ENCODE data around the gene CIRBP.

DNA sequence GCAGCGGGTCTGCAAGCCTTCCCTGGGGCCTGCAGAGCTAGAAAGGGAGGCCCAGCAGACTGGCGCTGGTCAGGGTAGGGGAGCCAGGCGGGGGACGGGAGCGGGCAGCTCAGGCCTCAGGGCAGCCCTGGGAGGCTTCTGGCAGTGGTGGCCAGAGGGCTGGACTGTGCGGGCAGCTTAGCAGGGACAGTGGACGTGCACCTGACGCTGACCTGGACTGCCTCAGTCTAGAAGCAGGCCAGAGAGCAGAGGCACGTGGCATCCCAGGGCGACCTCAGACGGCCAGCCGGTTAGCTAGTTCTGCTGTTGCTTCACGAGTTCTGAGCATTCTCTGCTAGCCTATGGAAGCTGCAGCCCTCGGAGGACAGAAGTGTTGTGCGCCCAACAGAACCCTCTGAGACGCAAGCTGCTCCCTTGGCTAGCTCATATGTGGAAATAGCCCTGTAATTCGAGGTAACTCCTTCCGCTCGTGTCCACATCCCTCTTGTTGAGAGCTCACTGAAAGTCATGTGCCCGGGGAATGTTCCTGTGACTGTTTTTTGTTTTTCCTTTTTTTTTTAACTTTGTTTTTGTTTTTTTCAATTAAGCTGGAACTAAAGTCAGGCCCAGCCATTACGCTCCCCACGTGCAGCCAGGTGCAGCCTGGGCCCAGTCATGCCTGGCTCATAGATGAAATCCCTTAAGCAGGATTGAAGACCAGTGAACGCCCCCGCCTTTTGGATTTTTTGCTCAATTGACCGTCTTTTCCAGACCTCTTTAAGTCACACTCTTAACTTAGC lies 4.3 kb downstream of the CIRBP start:
- TF ChIP-seq, protein P1, sequence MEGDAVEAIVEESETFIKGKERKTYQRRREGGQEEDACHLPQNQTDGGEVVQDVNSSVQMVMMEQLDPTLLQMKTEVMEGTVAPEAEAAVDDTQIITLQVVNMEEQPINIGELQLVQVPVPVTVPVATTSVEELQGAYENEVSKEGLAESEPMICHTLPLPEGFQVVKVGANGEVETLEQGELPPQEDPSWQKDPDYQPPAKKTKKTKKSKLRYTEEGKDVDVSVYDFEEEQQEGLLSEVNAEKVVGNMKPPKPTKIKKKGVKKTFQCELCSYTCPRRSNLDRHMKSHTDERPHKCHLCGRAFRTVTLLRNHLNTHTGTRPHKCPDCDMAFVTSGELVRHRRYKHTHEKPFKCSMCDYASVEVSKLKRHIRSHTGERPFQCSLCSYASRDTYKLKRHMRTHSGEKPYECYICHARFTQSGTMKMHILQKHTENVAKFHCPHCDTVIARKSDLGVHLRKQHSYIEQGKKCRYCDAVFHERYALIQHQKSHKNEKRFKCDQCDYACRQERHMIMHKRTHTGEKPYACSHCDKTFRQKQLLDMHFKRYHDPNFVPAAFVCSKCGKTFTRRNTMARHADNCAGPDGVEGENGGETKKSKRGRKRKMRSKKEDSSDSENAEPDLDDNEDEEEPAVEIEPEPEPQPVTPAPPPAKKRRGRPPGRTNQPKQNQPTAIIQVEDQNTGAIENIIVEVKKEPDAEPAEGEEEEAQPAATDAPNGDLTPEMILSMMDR (IDR thresholded peaks at IDR 0.05): no peak
- TF ChIP-seq POLR2A (IDR thresholded peaks at IDR 0.05): no peak
